Calu3 (cell line): Measurements from ENCODE around the gene RNF41. TPM values are rescaled to one million over a fixed set of nuclear protein-coding genes. Genes with fewer than 3 reads are reported as not detected.

ENCODE experiments used
- BruUV-seq: library from RNA; stranded (reverse); fragments of 400-500 nt; replicated peaks from 2 replicates; lab custom pipeline; 2021; lab: Mats Ljungman, UMichigan
- CTCF ChIA-PET: fragments of 300-600 bp; sonication (Branson Sonifier 250); formaldehyde crosslinking; loops from one replicate; lab custom pipeline; 2022; ENCODE audit warnings: antibody characterized with exemption; lab: Charles Lee
- DNase-seq: peaks from one replicate; pipeline ENCODE4 v3.0.0; 2022
- H3K27ac Mint-ChIP-seq: one replicate; pipeline ENCODE4 v1.8.0; 2022; ENCODE audit warnings: mixed read lengths; ENCODE audit not compliant: unreplicated experiment
- H3K27me3 Mint-ChIP-seq: one replicate; pipeline ENCODE4 v1.8.0; 2022; ENCODE audit warnings: mixed read lengths; ENCODE audit not compliant: unreplicated experiment
- H3K36me3 Mint-ChIP-seq: one replicate; pipeline ENCODE4 v1.8.0; 2022; ENCODE audit warnings: mild to moderate bottlenecking, moderate library complexity, mixed read lengths; ENCODE audit not compliant: insufficient read depth, unreplicated experiment
- H3K4me1 Mint-ChIP-seq: one replicate; pipeline ENCODE4 v1.8.0; 2022; ENCODE audit warnings: mild to moderate bottlenecking, low read depth, mixed read lengths; ENCODE audit not compliant: unreplicated experiment
- H3K4me3 Mint-ChIP-seq: one replicate; pipeline ENCODE4 v1.8.0; 2022; ENCODE audit warnings: mild to moderate bottlenecking, low read depth, moderate library complexity, mixed read lengths; ENCODE audit not compliant: unreplicated experiment
- H3K9me3 Mint-ChIP-seq: one replicate; pipeline ENCODE4 v1.8.0; 2022; ENCODE audit warnings: low read depth, mixed read lengths; ENCODE audit not compliant: unreplicated experiment
- CTCF ChIP-seq: fragments of 200-600 bp; IDR thresholded peaks from one replicate; pipeline ENCODE4 v1.8.0; 2022; ENCODE audit warnings: antibody characterized with exemption; ENCODE audit not compliant: unreplicated experiment
- intact Hi-C: fragments of 100-400 bp; cut with micrococcal nuclease; formaldehyde crosslinking; loops from one replicate; pipeline ENCODE4 v1.10.0; 2022; ENCODE audit not compliant: unreplicated experiment
- total RNA-seq: library from RNA; stranded (reverse); gene quantifications from 2 replicates; pipeline ENCODE4 v1.2.3, GENCODE V29; 2022

The RNF41 gene
- total RNA-seq, 1 experiment from 2014 or later, result 42.6 TPM

GRCh38 chr12:56204275-56204674, 17.4 kb downstream of the RNF41 start:
- CTCF ChIA-PET, result interaction anchor here (4.2 kb wide), 1 partner anchor 18 kb away, joined by 28 read pairs; the partner anchor contains the start of gene RNF41
- H3K4me1 Mint-ChIP-seq, result no peaks in the 10 kb centered on the region
- no peak overlapping the region for H3K27ac Mint-ChIP-seq
- H3K36me3 Mint-ChIP-seq, result peaks cover 29% of the 10 kb centered on the region
- DNase-seq, result no peak
- no TSS peak for BruUV-seq
- TF ChIP-seq CTCF, result no peak
- H3K4me3 Mint-ChIP-seq, result no peak overlapping the region
- intact Hi-C loops, result no loop called here
- H3K27me3 Mint-ChIP-seq, result no peaks in the 10 kb centered on the region
- H3K9me3 Mint-ChIP-seq, result no peaks in the 10 kb centered on the region

GRCh38 chr12:56202838-56203237, 18.9 kb downstream of the RNF41 start:
- H3K4me1 Mint-ChIP-seq, result no peaks in the 10 kb centered on the region
- intact Hi-C loops, result no loop called here
- H3K36me3 Mint-ChIP-seq, result peaks cover 16% of the 10 kb centered on the region
- no peaks in the 10 kb centered on the region for H3K9me3 Mint-ChIP-seq
- no peaks in the 10 kb centered on the region for H3K27me3 Mint-ChIP-seq
- no TSS peak for BruUV-seq
- no peak for TF ChIP-seq CTCF
- H3K4me3 Mint-ChIP-seq, result no peak overlapping the region
- no peak for DNase-seq
- H3K27ac Mint-ChIP-seq, result no peak overlapping the region
- CTCF ChIA-PET, result interaction anchor here (0.8 kb wide), 1 partner anchor 19 kb away, joined by 5 read pairs; no protein-coding TSS in a partner anchor

- no TSS peak for BruUV-seq
- Mint-ChIP-seq H3K27me3 (no peaks in the 10 kb centered on the region), H3K9me3 (no peaks in the 10 kb centered on the region), H3K27ac (no peak overlapping the region), H3K4me1 (no peaks in the 10 kb centered on the region), H3K4me3 (no peak overlapping the region), H3K36me3 (peaks cover 16% of the 10 kb centered on the region)
- TF ChIP-seq CTCF, result no peak
- DNase-seq, result no peak
- intact Hi-C loops, result no loop called here
- CTCF ChIA-PET, result interaction anchor here (0.7 to 0.8 kb wide), 2 partner anchors 14 to 20 kb away, joined by 3 to 5 read pairs; no protein-coding TSS in a partner anchor
Measured at GRCh38 chr12:56202366-56202765, 19.4 kb downstream of the RNF41 start.

- no TSS peak for BruUV-seq
- no peaks in the 10 kb centered on the region for H3K9me3 Mint-ChIP-seq
- no peaks in the 10 kb centered on the region for H3K4me1 Mint-ChIP-seq
- intact Hi-C loops, result no loop called here
- DNase-seq, result no peak
- peak overlapping the region; percentile 9 for H3K27ac Mint-ChIP-seq
- no peak overlapping the region for H3K4me3 Mint-ChIP-seq
- CTCF ChIA-PET, result no interaction called here
- H3K36me3 Mint-ChIP-seq, result no peaks in the 10 kb centered on the region
- no peak for TF ChIP-seq CTCF
- H3K27me3 Mint-ChIP-seq, result no peaks in the 10 kb centered on the region
Measured at GRCh38 chr12:56198836-56199235, 22.9 kb downstream of the RNF41 start.
